Left ventricle myocardium inferior (tissue), 1 donor: ENCODE measurements around the gene FAM9C. TPM values are rescaled to one million over a fixed set of nuclear protein-coding genes. Genes with fewer than 3 reads are reported as not detected.
"Not testable (repeated sequence)": the region's sequence is repeated elsewhere in the genome, so short reads cannot be mapped to it uniquely, and the experiment has no call there.

Experiments
- DNase-seq: peaks from one replicate; pipeline ENCODE4 v3.0.0-alpha.2; 2020
- H3K27ac ChIP-seq: fragments of 200-600 bp; replicated peaks from 2 replicates; pipeline ENCODE4 v1.8.0; 2021
- H3K27me3 ChIP-seq: fragments of 200-600 bp; 2 replicates; pipeline ENCODE4 v1.8.0; 2021; ENCODE audit warnings: low read depth
- H3K36me3 ChIP-seq: fragments of 200-600 bp; 2 replicates; pipeline ENCODE4 v1.8.0; 2021
- H3K4me1 ChIP-seq: fragments of 200-600 bp; 2 replicates; pipeline ENCODE4 v1.8.0; 2021
- H3K4me3 ChIP-seq: fragments of 200-600 bp; 2 replicates; pipeline ENCODE4 v1.8.0; 2021; ENCODE audit warnings: mild to moderate bottlenecking, moderate library complexity
- H3K9me3 ChIP-seq: fragments of 200-600 bp; replicated peaks from 2 replicates; pipeline ENCODE4 v1.8.0; 2021
- CTCF ChIP-seq: fragments of 200-600 bp; IDR thresholded peaks from 2 replicates; pipeline ENCODE4 v1.8.0; 2021; ENCODE audit warnings: antibody characterized with exemption, mild to moderate bottlenecking, borderline replicate concordance
- intact Hi-C: fragments of 100-400 bp; cut with micrococcal nuclease; formaldehyde crosslinking; loops from one replicate; pipeline ENCODE4 v1.11.0; 2022
- total RNA-seq: library from RNA; stranded (reverse); fragmentation: NEBNext Ultra II Directional; extraction: Animal tissue kit (Norgen Biotek cat#: 25700); gene quantifications from one replicate; pipeline ENCODE4 v1.2.1, GENCODE V29; 2021
- donor health status: DM: no; HTN: yes; CAD: no; lungs with severe emphysema.

The FAM9C gene
- total RNA-seq, 1 donor from 2014 or later: not detected

GRCh38 chrX:13084611-13085010, 40.2 kb upstream of the FAM9C start:
- no peaks in the 10 kb centered on the region for H3K4me1 ChIP-seq
- H3K27ac ChIP-seq: peak overlapping the region; percentile 27
- DNase-seq: no peak
- no peak for TF ChIP-seq CTCF
- H3K4me3 ChIP-seq: no peak overlapping the region
- no peaks in the 10 kb centered on the region for H3K27me3 ChIP-seq
- intact Hi-C loops: no loop called here
- no peaks in the 10 kb centered on the region for H3K9me3 ChIP-seq
- H3K36me3 ChIP-seq: no peaks in the 10 kb centered on the region

DNA sequence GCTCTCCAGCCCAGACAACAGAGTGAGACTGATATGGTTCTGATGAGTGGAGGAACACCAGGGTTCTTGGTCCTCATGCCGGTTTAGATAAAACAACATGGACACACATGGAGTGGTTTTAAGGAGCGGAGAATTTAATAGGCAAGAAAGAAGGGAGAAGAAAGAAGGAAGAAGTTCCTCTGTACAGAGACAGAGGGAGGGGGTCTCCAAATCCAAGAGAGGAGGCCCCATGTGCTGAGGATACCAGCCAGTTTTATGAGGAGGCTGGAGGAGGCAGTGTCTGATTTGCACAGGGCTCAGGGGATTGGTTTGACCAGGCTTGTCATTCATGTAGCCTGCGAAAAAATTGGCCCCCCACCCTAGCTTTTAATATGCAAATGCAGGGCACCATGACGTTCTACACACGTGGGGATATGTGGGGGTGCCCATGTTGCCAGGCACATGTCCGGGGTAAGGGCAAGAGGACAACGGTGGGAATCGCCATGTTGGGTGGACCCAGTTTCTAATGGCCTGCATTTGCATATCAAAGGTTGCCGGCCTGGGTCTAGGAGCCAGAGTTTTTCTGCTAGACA, 39.4 kb upstream of the FAM9C start:
- H3K27me3 ChIP-seq, H3K36me3 ChIP-seq, H3K4me1 ChIP-seq, H3K4me3 ChIP-seq, intact Hi-C loops, H3K9me3 ChIP-seq, DNase-seq: not testable (repeated sequence)
- peak overlapping the region; percentile 27 for H3K27ac ChIP-seq

DNA sequence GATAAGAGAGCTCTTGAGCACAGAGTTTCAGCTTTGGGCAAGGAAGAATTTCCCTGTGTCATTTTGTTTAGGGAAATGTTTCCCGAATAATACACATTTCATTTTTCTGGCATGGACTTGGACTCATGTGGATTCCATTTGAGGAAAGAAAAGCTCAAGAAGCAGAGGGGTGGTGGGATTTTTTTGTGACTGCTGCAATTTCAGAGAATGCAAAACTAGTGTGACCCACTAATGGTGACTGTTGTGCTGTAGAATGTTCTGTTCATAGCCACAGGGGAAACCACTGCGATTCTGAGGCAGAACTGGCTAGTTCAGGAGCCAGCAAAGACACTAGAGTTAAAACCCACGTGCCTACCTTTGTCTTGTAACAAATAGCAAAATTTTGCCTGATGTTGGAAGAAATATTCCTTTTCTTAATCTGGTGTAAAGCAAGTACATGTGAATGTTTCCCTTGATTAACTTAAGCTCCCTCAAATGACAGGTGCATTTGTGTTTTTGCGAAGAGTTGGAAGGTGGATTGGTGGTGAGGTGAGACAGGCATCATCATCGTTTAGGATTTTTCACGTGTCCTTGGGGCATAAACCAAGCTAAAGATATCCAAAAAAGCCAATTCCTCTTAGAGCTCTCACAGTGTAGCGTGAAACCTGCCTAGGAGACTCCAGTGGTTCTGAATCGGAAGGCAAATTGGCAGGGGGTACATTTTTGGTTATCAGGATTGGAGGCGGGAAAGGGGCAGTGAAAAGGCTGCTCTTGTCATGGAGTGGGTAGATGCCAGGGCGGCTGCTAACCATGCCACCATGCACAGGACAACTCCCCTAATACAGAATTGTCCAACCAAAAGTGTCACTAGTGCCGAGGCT, 38.0 kb upstream of the FAM9C start:
- no peak for TF ChIP-seq CTCF
- DNase-seq: no peak
- Histone ChIP-seq H3K36me3 (no peaks in the 10 kb centered on the region), H3K27me3 (no peaks in the 10 kb centered on the region), H3K4me1 (no peaks in the 10 kb centered on the region), H3K9me3 (no peaks in the 10 kb centered on the region), H3K27ac (peak overlapping the region; percentile 40), H3K4me3 (no peak overlapping the region)
- intact Hi-C loops: no loop called here

- Histone ChIP-seq H3K36me3 (no peaks in the 10 kb centered on the region), H3K4me3 (no peak overlapping the region), H3K4me1 (no peaks in the 10 kb centered on the region), H3K27me3 (no peaks in the 10 kb centered on the region), H3K9me3 (no peaks in the 10 kb centered on the region), H3K27ac (peak overlapping the region; percentile 40)
- intact Hi-C loops: no loop called here
- no peak for DNase-seq
- no peak for TF ChIP-seq CTCF
These were observed 37.2 kb upstream of the FAM9C start for GRCh38 chrX:13081395-13082205.

DNA sequence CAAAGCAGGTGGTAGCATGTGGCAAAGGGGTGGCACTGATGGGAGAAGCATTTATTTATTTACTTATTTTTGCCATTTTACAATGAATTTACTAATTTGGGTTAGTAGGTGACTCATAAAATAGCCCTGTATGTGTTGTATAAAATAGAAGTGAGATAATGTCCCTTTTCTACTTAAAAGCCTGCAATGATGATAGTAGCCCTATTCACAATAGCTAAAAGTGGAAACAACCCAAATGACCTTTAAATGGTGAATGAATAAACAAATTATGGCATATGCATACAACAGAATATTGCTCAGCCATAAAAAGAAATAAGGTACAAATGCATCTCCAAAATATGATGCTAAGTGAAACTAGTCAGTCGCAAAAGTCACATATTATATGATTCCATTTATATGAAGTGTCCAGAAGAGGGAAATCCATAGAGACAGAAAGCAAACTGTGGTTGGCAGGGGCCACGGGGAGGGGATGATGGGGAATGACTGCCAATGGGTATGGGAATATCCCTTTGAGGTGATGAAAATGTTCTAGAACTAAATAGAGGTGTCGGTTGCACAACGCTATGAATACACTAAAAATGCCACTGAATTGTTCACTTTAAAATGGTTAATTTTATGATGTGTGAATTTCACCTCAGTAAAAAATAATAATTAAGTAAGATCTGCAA, 35.8 kb upstream of the FAM9C start:
- intact Hi-C loops: no loop called here
- TF ChIP-seq CTCF: no peak
- Histone ChIP-seq H3K9me3 (no peaks in the 10 kb centered on the region), H3K36me3 (no peaks in the 10 kb centered on the region), H3K27me3 (no peaks in the 10 kb centered on the region), H3K4me3 (no peak overlapping the region), H3K4me1 (no peaks in the 10 kb centered on the region), H3K27ac (peak overlapping the region; percentile 82)
- DNase-seq: no peak
